HL-60 (cell line): Measurements from ENCODE around the gene OR8B3.

Experiments
- CTCF ChIP-seq: IDR thresholded peaks from one replicate; pipeline ENCODE4 v1.5.1; 2011; ENCODE audit warnings: low read length, control low read depth, inconsistent platforms; ENCODE audit not compliant: insufficient read depth
- GABPA ChIP-seq: IDR thresholded peaks from 2 replicates; pipeline ENCODE4 v1.6.1; 2012; ENCODE audit warnings: low read depth
- POLR2AphosphoS5 ChIP-seq: IDR thresholded peaks from 2 replicates; pipeline ENCODE4 v1.6.1; 2012; ENCODE audit warnings: low read depth
- SPI1 ChIP-seq: IDR thresholded peaks from 2 replicates; pipeline ENCODE4 v1.6.1; 2012; ENCODE audit warnings: low read depth, mild to moderate bottlenecking, borderline replicate concordance
- TF ChIP-seq, protein P1 (sequence below): IDR thresholded peaks from 2 replicates; pipeline ENCODE4 v1.6.1; 2012; ENCODE audit warnings: low read depth; ENCODE audit not compliant: insufficient replicate concordance

DNA sequence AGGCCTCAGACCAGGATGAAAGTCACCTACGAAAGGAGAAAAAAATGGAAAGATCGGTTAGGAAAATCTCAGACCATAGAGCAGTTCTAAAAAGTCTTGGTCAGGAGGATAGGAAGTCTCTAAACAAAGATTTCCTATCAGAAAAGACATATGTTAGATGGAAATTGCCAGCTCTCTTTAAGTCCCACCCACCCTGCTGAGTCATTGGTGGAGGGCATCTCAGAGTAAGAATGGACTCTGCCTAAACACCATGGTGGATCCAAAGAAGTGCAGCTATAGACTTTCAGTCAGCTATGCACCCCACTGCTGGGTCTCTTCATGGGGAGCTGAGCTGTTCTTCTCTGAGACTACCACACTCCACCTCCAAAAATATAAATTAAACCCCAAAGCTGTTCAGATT, 18.2 kb downstream of the OR8B3 start:
- no peak for TF ChIP-seq CTCF
- no peak for TF ChIP-seq POLR2AphosphoS5
- TF ChIP-seq, protein P1, sequence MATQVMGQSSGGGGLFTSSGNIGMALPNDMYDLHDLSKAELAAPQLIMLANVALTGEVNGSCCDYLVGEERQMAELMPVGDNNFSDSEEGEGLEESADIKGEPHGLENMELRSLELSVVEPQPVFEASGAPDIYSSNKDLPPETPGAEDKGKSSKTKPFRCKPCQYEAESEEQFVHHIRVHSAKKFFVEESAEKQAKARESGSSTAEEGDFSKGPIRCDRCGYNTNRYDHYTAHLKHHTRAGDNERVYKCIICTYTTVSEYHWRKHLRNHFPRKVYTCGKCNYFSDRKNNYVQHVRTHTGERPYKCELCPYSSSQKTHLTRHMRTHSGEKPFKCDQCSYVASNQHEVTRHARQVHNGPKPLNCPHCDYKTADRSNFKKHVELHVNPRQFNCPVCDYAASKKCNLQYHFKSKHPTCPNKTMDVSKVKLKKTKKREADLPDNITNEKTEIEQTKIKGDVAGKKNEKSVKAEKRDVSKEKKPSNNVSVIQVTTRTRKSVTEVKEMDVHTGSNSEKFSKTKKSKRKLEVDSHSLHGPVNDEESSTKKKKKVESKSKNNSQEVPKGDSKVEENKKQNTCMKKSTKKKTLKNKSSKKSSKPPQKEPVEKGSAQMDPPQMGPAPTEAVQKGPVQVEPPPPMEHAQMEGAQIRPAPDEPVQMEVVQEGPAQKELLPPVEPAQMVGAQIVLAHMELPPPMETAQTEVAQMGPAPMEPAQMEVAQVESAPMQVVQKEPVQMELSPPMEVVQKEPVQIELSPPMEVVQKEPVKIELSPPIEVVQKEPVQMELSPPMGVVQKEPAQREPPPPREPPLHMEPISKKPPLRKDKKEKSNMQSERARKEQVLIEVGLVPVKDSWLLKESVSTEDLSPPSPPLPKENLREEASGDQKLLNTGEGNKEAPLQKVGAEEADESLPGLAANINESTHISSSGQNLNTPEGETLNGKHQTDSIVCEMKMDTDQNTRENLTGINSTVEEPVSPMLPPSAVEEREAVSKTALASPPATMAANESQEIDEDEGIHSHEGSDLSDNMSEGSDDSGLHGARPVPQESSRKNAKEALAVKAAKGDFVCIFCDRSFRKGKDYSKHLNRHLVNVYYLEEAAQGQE: no peak
- no peak for TF ChIP-seq GABPA
- no peak for TF ChIP-seq SPI1
